GM21447 (cell line): Measurements from ENCODE around the gene SLC22A16.

Experiments
- ATAC-seq: cut with Tn5 transposase; IDR thresholded peaks from one replicate; pipeline ENCODE4 v1.9.1; 2021; ENCODE audit not compliant: unreplicated experiment

The SLC22A16 gene

DNA sequence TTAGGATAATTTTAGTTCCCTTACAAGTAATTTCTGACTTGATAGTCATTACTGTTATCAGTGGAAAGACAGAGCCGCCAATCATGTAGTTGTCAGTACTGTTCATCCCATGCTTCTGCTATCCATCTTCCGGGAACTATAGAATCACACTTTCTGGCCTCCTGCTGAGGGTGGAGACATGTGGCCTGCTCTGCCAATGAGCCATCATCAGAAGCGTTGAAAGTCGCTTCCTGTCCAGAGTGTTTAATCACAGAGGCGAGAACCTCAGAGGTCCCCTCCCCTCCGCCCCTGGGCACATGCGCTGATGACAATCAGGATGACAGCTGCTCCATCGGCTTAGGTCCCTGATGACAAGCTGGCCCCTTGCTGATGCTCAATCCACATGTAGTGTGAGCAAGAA lies 64.1 kb downstream of the SLC22A16 start:
- ATAC-seq, result no peak

DNA sequence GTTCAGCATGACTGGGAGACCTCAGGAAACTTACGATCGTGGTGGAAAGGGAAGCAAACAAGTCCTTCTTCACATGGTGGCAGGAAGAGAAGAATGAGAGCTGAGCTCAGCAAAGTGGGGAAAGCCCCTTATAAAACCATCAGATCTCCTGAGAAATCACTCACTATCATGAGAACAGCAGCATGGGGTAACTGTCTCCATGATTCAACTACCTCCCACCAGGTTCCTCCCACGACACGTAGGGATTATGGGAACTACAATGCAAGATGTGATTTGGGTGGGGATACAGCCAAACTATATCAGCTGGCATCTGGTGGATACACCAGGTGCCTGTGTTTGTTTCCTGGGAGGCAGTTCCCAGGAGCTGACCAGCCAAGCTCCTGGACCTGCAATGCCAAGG lies 65.9 kb downstream of the SLC22A16 start:
- no peak for ATAC-seq

DNA sequence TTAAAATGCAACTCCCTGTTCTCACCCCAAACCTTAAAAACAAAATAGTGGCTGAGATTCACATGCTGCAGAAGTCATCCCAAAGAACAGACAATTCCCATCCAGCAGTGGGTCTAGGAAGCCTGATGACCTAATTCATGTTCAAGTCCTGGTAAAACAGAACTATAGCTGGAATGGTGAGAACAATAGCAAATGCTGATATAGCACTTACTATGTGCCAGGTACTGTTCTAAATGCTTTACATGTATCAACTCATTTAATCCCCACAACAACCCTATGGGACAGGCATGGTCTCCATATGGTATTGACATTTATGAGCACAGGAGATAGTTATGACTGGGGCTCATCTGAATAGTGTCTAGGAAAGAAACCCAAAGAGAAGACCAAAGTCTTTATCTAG lies 66.6 kb downstream of the SLC22A16 start:
- no peak for ATAC-seq

- ATAC-seq, result no peak
These were observed 67.5 kb downstream of the SLC22A16 start for GRCh38 chr6:110408901-110409300.

DNA sequence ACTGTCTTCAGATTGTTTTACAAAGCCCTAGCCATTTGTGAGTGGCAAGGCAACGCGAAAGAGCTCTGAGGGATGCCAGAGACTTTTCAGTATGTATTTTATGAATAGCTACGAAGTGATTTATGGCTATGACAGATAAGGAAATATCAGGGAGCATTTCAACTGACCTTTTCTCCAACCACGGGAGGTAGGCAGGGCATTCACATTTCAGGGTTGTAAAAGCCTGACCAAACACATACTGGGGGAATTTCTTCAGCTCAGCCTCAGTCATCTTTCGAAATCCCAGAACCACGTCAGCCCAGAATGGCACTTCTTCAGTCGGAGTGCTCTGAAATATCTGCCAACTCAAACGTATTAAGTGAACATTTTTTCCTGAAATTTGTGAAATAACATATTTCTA lies 71.8 kb downstream of the SLC22A16 start:
- ATAC-seq, result no peak

GRCh38 chr6:110401585-110402176 lies 74.7 kb downstream of the SLC22A16 start:
- no peak for ATAC-seq

DNA sequence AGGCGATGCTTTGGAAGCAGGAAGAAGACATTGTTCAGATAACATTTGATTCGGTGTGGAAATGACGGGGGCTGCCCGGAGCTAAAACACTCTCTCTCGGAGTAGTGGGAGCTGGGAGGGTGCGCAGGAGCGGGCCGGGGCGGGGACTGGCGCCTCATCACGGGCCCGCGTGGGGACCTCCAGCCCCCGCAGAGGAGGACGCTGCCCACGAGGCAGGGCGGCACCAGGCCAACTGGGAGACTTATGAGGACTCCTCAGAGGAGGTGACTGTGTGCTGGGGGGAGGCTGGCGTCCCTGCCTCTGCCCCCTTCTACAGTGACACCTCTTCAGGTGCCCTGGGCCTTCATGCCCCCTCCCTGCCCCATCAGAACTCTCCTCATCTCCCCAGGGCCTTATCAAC lies 76.2 kb downstream of the SLC22A16 start:
- no peak for ATAC-seq

GRCh38 chr6:110399219-110400071 lies 77.0 kb downstream of the SLC22A16 start:
- ATAC-seq, result no peak

DNA sequence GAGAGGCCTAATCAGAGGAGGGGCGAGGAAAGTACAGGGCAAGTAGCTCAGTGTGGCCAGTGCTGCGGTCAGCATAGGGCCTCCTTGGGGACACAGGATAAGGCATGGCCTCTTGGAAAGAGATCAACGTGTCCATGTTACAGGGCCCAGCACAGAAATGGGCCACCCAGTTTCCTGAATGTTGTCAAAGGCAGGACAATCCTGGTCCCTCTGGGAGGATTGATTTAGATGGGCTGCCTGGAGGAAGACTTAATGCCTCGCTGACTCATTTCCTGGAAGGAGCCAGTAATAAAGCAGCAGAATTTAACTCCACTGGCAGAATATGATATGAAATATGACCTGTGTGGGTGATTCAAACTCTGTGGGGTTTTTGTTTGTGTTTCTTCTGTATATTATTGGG lies 77.6 kb downstream of the SLC22A16 start:
- no peak for ATAC-seq

DNA sequence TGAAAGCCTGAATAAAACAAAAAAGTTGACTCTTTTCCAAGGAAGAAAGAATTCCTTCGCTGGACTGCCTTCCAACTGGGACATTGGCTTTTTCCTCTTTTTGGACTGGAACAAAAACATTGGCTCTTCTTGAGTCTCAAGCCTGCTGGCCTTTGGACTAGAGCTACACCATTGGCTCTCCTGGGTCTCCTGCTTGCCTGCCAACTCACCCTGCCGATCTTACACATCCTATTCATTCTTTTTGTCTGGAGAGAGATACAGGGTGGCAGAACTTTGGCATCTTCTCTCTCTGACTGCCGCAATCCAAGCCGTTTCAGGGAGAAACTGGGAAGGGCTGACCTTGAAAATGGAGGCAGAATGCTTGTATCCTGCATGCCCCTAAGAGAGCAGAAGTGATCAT lies 81.2 kb downstream of the SLC22A16 start:
- no peak for ATAC-seq

DNA sequence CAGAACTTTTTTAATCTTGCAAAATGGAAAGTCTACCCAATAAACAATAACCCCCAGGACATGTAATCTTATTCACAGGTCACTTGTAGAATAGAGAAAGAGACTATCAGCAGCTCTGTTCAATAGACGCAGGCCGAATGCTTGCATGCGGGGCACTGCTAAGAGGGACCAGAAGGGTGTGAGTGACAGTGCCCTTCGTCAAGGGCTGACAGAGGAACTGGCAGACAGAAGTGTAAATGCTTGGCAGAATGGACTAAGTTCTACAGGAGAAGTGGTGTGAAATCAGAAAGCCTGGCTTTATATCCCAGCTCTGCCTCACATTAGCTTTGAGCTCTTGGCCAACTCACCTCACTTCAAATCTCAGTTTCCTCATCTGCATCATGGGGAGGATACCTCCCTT lies 82.0 kb downstream of the SLC22A16 start:
- no peak for ATAC-seq

DNA sequence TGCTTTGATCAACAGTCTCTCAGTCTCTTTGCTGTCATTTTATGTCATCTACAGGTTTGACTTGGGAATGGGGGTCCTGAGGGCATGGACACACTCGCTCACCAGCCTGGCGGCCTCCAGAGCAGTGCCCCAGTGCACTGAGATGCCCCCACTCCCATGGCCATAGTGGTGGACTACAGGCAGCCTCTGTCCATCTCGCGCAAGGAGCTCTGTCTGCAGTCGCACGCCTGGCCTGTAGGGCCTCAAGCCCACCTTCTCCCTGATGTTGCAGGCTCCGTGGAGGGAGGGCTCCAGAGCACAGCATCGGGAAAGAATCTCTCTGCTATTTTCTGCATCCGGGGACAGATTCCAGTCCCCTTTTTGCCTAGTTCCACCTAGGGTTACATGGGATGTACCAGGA lies 83.7 kb downstream of the SLC22A16 start:
- ATAC-seq, result no peak

DNA sequence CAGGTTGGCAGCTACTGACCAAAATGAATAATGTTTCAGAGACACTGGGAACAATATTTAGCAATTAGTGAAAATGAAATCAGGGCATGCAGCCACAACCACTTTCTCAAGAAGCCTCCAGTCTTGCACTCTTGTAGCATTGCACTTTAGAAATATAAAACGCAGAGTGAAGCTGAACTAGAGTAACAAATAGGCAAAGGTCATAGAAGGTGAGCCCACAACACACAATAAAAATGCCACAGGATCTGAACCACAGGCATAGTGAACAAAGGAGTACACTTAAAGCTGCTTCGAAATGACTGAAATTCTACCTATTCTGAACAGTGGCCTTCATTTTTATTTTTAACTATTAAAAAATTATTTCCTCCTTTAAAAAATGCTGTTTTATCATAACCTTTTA lies 86.0 kb downstream of the SLC22A16 start:
- no peak for ATAC-seq

GRCh38 chr6:110389689-110390382 lies 86.6 kb downstream of the SLC22A16 start:
- no peak for ATAC-seq

GRCh38 chr6:110387986-110388385 lies 88.4 kb downstream of the SLC22A16 start:
- no peak for ATAC-seq

GRCh38 chr6:110385458-110385863 lies 91.0 kb downstream of the SLC22A16 start:
- ATAC-seq, result no peak

- no peak for ATAC-seq
These were observed 97.9 kb downstream of the SLC22A16 start for GRCh38 chr6:110378552-110378951.
